Measurements from ENCODE around the gene ARCN1. TPM values are rescaled to one million over a fixed set of nuclear protein-coding genes. Genes with fewer than 3 reads are reported as not detected.
A peak's percentile ranks its signal among the peaks of the same experiment; 100 is the strongest.

Gene ARCN1
- total and polyA plus RNA-seq, 9 of the 15 experiments (the other 6 are each of a cell fraction or from before 2014, with no cell fraction given), result 30.0 to 224 (median 76.4) TPM

GRCh38 chr11:118621071-118621783, 49.0 kb downstream of the ARCN1 start (continued):
- TF ChIP-seq ZNF592 (IDR thresholded peaks at IDR 0.05), result no peak
- TF ChIP-seq FOSL1 (tag; conservative IDR thresholded peaks at IDR 0.05), result peak; percentile 23; the same call in 1 of the 2 replicates
- TF ChIP-seq POLR2B (IDR thresholded peaks at IDR 0.05; ENCODE audit: low read depth, partially characterized antibody), result peak; percentile 44
- TF ChIP-seq ESRRA (IDR thresholded peaks at IDR 0.05; ENCODE audit: borderline replicate concordance, low read depth), result 0 out of 2 replicates have a peak, but pooled peaks have one; percentile 59
- TF ChIP-seq VEZF1 (CRISPR knock-in tag; IDR thresholded peaks at IDR 0.05), result peak; percentile 82
- TF ChIP-seq RAD51 (IDR thresholded peaks at IDR 0.05; ENCODE audit: borderline replicate concordance, low read depth), result no peak
- TF ChIP-seq, protein P1, sequence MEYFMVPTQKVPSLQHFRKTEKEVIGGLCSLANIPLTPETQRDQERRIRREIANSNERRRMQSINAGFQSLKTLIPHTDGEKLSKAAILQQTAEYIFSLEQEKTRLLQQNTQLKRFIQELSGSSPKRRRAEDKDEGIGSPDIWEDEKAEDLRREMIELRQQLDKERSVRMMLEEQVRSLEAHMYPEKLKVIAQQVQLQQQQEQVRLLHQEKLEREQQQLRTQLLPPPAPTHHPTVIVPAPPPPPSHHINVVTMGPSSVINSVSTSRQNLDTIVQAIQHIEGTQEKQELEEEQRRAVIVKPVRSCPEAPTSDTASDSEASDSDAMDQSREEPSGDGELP (CRISPR knock-in tag; IDR thresholded peaks at IDR 0.05; ENCODE audit: borderline replicate concordance), result peak; percentile 57
- TF ChIP-seq TCFL5 (CRISPR knock-in tag; conservative IDR thresholded peaks at IDR 0.05), result no peak
- TF ChIP-seq NCOA4 (IDR thresholded peaks at IDR 0.05; ENCODE audit: partially characterized antibody), result no peak
- TF ChIP-seq EP300 (IDR thresholded peaks at IDR 0.05; ENCODE audit: low read length), result no peak
- no peak for TF ChIP-seq KAT7 (CRISPR knock-in tag; IDR thresholded peaks at IDR 0.05; ENCODE audit: borderline replicate concordance)
- TF ChIP-seq NFRKB (IDR thresholded peaks at IDR 0.05; ENCODE audit: low read depth), result peak; percentile 44; the same call in 1 of the 2 replicates
- TF ChIP-seq ZEB2 (IDR thresholded peaks at IDR 0.05), result peak; percentile 72; the same call in 1 of the 2 replicates
- peak; percentile 62 for TF ChIP-seq SMARCA4 (IDR thresholded peaks at IDR 0.05)
- TF ChIP-seq ZBTB7A (IDR thresholded peaks at IDR 0.05; ENCODE audit: borderline replicate concordance, control insufficient read depth, low read depth, low read length), result peak; percentile 68
- no peak for TF ChIP-seq ZNF431 (CRISPR knock-in tag; IDR thresholded peaks at IDR 0.05)
- TF ChIP-seq ZNF780A (CRISPR knock-in tag; IDR thresholded peaks at IDR 0.05), result no peak

All from K562 (cell line).